A673 (cell line): ENCODE data around the gene CIB2.

Source experiments
- CTCF ChIP-seq: fragments of 300-800, 200-600 bp; sonication (generic); conservative IDR thresholded peaks from 2 replicates; pipeline ENCODE4 v1.5.1; 2017; ENCODE audit warnings: low read depth, mild to moderate bottlenecking, antibody characterized with exemption, low read length, moderate library complexity, mixed read lengths
- EZH2 ChIP-seq: fragments of 200-600 bp; sonication (generic); IDR thresholded peaks from 2 replicates; pipeline ENCODE4 v1.6.1; 2017; ENCODE audit warnings: borderline replicate concordance, low read depth, mild to moderate bottlenecking, mixed read lengths, antibody characterized with exemption, low read length; ENCODE audit not compliant: poor library complexity, severe bottlenecking

- no peak for TF ChIP-seq CTCF
- TF ChIP-seq EZH2: no peak
Measured at GRCh38 chr15:78090422-78091063, 40.7 kb downstream of the CIB2 start.
